Loucy (cell line): ENCODE results near the gene COMMD1.
"Not testable (repeated sequence)": the region's sequence is repeated elsewhere in the genome, so short reads cannot be mapped to it uniquely, and the experiment has no call there.

ENCODE experiments used
- EZH2phosphoT487 ChIP-seq: fragments of 200-600 bp; IDR thresholded peaks from 2 replicates; pipeline ENCODE4 v1.6.1; 2018; ENCODE audit warnings: antibody characterized with exemption, mild to moderate bottlenecking, moderate library complexity, borderline replicate concordance
- TF ChIP-seq, protein P1 (sequence below): fragments of 200-600 bp; sonication (generic); conservative IDR thresholded peaks from 2 replicates; pipeline ENCODE4 v1.5.1; 2014; ENCODE audit warnings: mild to moderate bottlenecking, antibody characterized with exemption, low read length

DNA sequence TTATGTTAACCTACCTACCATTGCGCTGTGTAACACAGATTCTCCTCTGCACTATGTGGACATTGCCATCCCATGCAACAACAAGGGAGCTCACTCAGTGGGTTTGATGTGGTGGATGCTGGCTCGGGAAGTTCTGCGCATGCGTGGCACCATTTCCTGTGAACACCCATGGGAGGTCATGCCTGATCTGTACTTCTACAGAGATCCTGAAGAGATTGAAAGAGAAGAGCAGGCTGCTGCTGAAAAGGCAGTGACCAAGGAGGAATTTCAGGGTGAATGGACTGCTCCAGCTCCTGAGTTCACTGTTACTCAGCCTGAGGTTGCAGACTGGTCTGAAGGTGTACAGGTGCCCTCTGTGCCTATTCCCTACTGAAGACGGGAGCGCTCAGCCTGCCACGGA is 241.3 kb downstream of the COMMD1 start:
- TF ChIP-seq EZH2phosphoT487, result not testable (repeated sequence)
- TF ChIP-seq, protein P1, sequence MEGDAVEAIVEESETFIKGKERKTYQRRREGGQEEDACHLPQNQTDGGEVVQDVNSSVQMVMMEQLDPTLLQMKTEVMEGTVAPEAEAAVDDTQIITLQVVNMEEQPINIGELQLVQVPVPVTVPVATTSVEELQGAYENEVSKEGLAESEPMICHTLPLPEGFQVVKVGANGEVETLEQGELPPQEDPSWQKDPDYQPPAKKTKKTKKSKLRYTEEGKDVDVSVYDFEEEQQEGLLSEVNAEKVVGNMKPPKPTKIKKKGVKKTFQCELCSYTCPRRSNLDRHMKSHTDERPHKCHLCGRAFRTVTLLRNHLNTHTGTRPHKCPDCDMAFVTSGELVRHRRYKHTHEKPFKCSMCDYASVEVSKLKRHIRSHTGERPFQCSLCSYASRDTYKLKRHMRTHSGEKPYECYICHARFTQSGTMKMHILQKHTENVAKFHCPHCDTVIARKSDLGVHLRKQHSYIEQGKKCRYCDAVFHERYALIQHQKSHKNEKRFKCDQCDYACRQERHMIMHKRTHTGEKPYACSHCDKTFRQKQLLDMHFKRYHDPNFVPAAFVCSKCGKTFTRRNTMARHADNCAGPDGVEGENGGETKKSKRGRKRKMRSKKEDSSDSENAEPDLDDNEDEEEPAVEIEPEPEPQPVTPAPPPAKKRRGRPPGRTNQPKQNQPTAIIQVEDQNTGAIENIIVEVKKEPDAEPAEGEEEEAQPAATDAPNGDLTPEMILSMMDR, result not testable (repeated sequence)
